ENCODE results near the gene KRT6A.

The KRT6A gene

DNA sequence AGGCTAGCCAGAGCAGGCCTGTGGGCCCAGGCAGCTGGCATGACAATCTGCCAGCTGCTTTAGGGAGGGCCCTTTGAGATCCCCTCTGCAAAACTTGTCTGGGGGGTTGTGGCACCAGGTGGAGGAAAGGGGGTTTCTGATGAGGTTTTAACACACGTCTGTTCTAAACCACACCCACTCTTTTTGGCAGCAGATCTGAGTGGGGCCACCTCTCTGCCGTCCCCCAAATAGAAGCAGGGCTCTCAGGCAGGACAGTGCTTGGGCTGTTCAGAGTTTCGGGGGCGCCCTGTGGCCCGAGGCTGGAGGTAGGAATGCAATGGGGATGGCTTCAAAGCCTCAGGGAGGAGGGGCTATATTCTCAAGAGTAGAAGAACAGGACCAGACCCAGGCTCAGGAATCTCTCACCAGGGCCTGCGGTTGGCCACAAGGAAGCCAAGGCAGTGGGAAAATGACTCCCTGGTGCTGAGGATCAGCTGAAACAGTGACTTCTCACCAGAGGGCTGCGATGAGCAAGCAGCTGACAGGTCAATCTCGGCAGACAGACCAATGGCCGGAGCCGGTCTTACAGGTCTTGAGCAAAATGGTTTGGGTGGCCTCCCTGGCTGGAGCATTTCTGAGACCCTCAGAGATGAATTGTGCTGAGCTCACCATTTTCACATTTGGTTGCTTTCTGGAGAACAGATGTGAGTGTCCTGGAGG lies 28.7 kb upstream of the KRT6A start:
- H3K4me3 ChIP-seq (ENCODE audit: low read depth, low read length), result no peak overlapping the region
- TF ChIP-seq, protein P1, sequence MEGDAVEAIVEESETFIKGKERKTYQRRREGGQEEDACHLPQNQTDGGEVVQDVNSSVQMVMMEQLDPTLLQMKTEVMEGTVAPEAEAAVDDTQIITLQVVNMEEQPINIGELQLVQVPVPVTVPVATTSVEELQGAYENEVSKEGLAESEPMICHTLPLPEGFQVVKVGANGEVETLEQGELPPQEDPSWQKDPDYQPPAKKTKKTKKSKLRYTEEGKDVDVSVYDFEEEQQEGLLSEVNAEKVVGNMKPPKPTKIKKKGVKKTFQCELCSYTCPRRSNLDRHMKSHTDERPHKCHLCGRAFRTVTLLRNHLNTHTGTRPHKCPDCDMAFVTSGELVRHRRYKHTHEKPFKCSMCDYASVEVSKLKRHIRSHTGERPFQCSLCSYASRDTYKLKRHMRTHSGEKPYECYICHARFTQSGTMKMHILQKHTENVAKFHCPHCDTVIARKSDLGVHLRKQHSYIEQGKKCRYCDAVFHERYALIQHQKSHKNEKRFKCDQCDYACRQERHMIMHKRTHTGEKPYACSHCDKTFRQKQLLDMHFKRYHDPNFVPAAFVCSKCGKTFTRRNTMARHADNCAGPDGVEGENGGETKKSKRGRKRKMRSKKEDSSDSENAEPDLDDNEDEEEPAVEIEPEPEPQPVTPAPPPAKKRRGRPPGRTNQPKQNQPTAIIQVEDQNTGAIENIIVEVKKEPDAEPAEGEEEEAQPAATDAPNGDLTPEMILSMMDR (IDR thresholded peaks at IDR 0.05; ENCODE audit: low read depth, low read length, missing control alignments), result no peak
- DNase-seq (ENCODE audit: low read depth), result peak; percentile 8
- in situ Hi-C loops (cut with HindIII; ENCODE audit: low sequenced_read_pairs), result no loop called here

DNA sequence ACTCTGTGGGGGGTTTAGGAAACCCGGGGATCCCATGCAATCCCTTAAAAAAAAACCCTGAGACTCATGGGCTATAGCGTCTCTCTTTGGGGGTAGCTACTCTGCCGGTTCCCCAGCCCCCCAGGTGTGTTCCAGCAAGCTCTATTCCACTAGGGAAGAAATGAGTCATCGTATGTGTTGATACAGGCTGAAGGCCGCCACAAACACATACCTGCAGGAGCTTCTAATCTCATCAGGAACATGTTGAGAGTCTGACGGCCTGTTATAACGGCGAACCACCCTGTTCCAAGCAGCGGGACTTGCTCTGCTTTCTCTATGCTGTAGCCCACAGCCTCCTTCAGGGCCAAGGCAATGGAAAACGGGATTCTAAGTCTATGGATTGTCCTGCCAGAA lies 28.1 kb upstream of the KRT6A start:
- in situ Hi-C loops (cut with HindIII; ENCODE audit: low sequenced_read_pairs), result no loop called here
- no peak overlapping the region for H3K4me3 ChIP-seq (ENCODE audit: low read depth, low read length)
- no peak for DNase-seq (ENCODE audit: low read depth)
- TF ChIP-seq, protein P1 (IDR thresholded peaks at IDR 0.05; ENCODE audit: low read depth, low read length, missing control alignments), result no peak

DNA sequence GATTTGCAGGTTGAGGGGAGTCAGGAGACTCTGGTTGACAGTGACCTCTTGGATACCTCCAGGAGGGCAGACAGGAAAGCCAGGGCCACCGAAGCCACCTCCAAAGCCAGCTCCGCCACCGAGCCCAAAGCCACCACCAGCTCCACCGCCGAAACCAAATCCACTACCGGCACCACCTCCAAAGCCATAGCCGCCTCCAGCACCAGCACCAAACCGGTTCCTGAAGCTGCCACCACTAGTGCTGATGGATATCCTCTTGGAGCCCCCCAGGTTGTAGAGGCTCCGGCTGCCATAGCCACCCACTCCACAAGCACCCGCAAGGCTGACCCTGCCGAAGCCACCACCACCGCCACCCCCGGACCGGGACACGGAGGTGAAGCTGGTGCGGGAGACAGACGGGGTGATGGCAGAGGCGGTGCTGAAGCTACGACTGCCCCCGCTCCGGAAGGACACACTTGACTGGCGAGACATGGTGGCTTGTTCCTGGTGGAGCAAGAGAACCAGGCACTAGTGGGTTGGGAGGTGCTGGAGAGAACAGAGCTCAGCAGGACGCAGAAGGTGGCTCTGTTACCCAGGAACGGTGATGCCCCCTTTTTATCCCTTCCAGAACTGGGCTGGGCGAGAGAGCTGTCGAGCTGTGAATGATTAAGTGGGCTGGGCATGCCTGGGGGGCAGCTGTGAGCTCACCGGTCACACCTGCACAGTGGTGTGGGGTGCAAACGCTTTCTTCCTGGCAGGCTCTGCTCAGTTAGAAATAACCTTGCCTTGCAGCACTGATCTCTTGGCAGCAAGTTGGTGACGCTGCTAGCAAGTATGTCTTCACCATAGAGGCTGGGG lies 27.0 kb upstream of the KRT6A start, which contains the start of gene KRT5:
TSS of gene KRT5 (minus strand) at position 569 of the 837 bp plus-strand sequence. CDS start at position 471, 98 bp downstream.
- DNase-seq (ENCODE audit: low read depth), result no peak
- in situ Hi-C loops (cut with HindIII; ENCODE audit: low sequenced_read_pairs), result no loop called here
- TF ChIP-seq, protein P1 (IDR thresholded peaks at IDR 0.05; ENCODE audit: low read depth, low read length, missing control alignments), result no peak
- H3K4me3 ChIP-seq (ENCODE audit: low read depth, low read length), result no peak within 1 kb of the TSS

DNA sequence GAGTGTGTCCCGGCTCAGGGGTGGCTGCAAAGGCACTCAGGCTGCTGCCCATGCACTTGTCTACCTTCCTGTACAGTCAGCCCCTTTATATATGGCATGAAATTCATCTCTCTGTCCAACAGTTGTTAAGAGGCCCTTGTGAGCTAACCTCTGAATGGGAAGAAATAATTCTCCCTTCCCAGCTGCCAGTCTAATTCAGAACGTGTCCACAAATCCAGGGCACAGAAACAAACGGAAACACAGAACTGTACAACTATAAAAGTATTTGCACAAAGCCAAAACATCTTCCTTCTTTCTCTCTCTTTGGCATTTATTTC lies 26.3 kb upstream of the KRT6A start:
- TF ChIP-seq, protein P1 (IDR thresholded peaks at IDR 0.05; ENCODE audit: low read depth, low read length, missing control alignments), result no peak
- no peak overlapping the region for H3K4me3 ChIP-seq (ENCODE audit: low read depth, low read length)
- in situ Hi-C loops (cut with HindIII; ENCODE audit: low sequenced_read_pairs), result no loop called here
- no peak for DNase-seq (ENCODE audit: low read depth)

DNA sequence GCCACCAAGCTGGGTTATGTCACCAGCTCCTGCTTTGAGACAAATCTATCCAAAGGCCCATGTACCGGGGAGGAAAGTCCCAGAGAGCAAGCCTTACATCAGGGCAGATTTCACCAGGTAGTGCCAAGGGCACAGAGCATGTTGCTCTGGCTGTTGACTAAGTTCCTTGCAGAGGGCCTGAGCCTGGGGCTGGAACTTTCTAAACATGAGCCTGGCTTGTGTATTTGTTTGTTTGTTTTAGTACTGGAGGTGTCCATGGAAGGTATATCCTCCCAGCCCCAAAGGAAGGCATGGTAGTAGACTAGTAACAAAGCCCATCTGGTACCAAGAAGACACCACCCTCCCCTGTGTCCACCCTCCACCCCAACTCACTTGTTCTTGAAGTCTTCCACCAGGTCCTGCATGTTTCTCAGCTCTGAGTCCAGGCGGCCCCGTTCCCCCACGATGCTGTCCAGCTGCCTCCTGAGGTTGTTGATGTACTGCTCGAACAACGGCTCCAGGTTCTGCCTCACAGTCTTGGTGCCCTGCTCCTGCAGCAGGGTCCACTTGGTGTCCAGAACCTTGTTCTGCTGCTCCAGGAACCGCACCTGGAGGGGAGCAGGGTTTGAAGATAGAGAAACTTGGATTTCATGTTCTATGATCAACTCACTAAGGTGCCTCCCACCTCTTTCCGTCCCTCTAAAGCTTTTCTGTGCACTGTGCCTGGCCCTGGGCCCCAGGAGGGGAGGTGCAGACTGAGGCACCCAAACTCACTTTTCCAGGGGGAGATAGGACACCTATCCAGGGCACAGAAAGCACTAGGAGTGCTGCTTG lies 25.7 kb upstream of the KRT6A start:
- in situ Hi-C loops (cut with HindIII; ENCODE audit: low sequenced_read_pairs), result no loop called here
- TF ChIP-seq, protein P1 (IDR thresholded peaks at IDR 0.05; ENCODE audit: low read depth, low read length, missing control alignments), result no peak
- no peak overlapping the region for H3K4me3 ChIP-seq (ENCODE audit: low read depth, low read length)
- no peak for DNase-seq (ENCODE audit: low read depth)

DNA sequence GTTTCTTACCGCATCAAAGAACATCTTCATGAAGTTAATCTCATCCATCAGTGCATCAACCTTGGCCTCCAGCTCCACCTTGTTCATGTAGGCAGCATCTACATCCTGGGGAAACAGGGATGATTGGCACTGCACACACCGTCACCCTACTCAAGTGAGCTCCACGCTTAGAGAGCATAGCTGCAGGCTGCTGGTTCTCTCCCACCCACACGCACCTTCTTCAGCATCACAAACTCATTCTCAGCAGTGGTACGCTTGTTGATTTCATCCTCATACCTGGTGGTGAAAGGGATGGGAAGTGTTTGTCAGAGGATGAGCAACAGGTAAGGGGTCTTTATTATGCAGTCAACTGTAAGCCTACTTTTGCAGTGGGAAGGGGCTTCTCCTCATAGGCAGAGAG lies 24.8 kb upstream of the KRT6A start:
- TF ChIP-seq, protein P1 (IDR thresholded peaks at IDR 0.05; ENCODE audit: low read depth, low read length, missing control alignments), result no peak
- H3K4me3 ChIP-seq (ENCODE audit: low read depth, low read length), result no peak overlapping the region
- in situ Hi-C loops (cut with HindIII; ENCODE audit: low sequenced_read_pairs), result no loop called here

More for the DNA sequence above, 24.8 kb upstream of the KRT6A start:
- no peak for DNase-seq (ENCODE audit: low read depth)
